HCT116 (cell line): ENCODE results near the gene NLRP1. TPM values are rescaled to one million over a fixed set of nuclear protein-coding genes. Genes with fewer than 3 reads are reported as not detected.

ENCODE experiments used
- ATAC-seq: fragments of 200-7000 bp; cut with Tn5 transposase; 2 replicates; pipeline ENCODE4 v1.9.1; 2020; ENCODE audit warnings: mild to moderate bottlenecking, moderate library complexity
- BruUV-seq: library from RNA; stranded (reverse); fragments of 400-500 nt; replicated peaks from 2 replicates; lab custom pipeline; 2021; lab: Mats Ljungman, UMichigan
- CTCF ChIA-PET: fragments of 300-600 bp; sonication (Branson Sonifier 250); formaldehyde crosslinking; loops from one replicate; lab custom pipeline; 2021; ENCODE audit warnings: antibody characterized with exemption; lab: Charles Lee
- POLR2A ChIA-PET: fragments of 300-600, 350-600 bp; sonication (Branson Sonifier 250); formaldehyde crosslinking; loops from one replicate; lab custom pipeline; 2021; ENCODE audit warnings: antibody characterized with exemption; lab: Charles Lee
- RAD21 ChIA-PET, 2 experiments: fragments of 300-600 bp; sonication (Branson Sonifier 250); formaldehyde crosslinking; loops; one replicate each; lab custom pipeline; 2023; ENCODE audit warnings: low total read pairs in 2 of 2; ENCODE audit not compliant: uncharacterized antibody in 2 of 2, unreplicated experiment in 2 of 2, low non-redundant PET in 1 of 2; lab: Charles Lee
- DNase-seq: peaks from one replicate; pipeline ENCODE4 v3.0.0-alpha.2; 2010; ENCODE audit warnings: low read depth, low spot score
- H2AFZ ChIP-seq: fragments of 200-600 bp; shearing (Covaris generic), sonication (generic); 2 replicates; pipeline ENCODE4 v1.6.1; 2017; ENCODE audit warnings: low read depth, mixed run types, mixed read lengths, antibody characterized with exemption, low read length; ENCODE audit not compliant: poor library complexity, severe bottlenecking
- H3K27ac ChIP-seq: 2 replicates; pipeline ENCODE4 v1.5.1; 2012; ENCODE audit warnings: low read depth, low read length
- H3K27me3 ChIP-seq: fragments of 200-600 bp; sonication (generic); 2 replicates; pipeline ENCODE4 v1.6.1; 2016; ENCODE audit warnings: mixed run types, low read length, mixed read lengths; ENCODE audit not compliant: insufficient read depth
- H3K36me3 ChIP-seq, 2 experiments: fragments of 200-500 bp in 1 of 2; fragments of 200-600 bp in 1 of 2; sonication (Bioruptor generic) in 1 of 2; sonication (generic) in 1 of 2; 2 replicates each; pipeline versions ENCODE4 v1.5.1 to v1.6.1; 2014 to 2016; ENCODE audit warnings: low read length in 2 of 2, inconsistent platforms in 1 of 2, mixed read lengths in 1 of 2, mixed run types in 1 of 2; ENCODE audit not compliant: insufficient read depth in 2 of 2, control insufficient read depth in 1 of 2
- H3K4me1 ChIP-seq, 2 experiments: fragments of 200-600 bp in 1 of 2; sonication (generic) in 1 of 2; 2 replicates each; pipeline versions ENCODE4 v1.5.1 to v1.6.1; 2012 to 2017; ENCODE audit warnings: low read length in 2 of 2, inconsistent platforms in 1 of 2, mild to moderate bottlenecking in 1 of 2, mixed read lengths in 1 of 2, mixed run types in 1 of 2, moderate library complexity in 1 of 2; ENCODE audit not compliant: insufficient read depth in 2 of 2, control insufficient read depth in 1 of 2
- H3K4me2 ChIP-seq: fragments of 200-600 bp; sonication (generic); 2 replicates; pipeline ENCODE4 v1.6.1; 2017; ENCODE audit warnings: mixed run types, low read length, mixed read lengths
- H3K4me3 ChIP-seq, 2 experiments: fragments of 200-600 bp in 1 of 2; sonication (generic) in 1 of 2; replicated peaks in 1 of 2; 2 replicates each; pipeline ENCODE4 v1.5.1; 2011 to 2016; ENCODE audit warnings: low read length in 2 of 2, control low read depth in 1 of 2, low read depth in 1 of 2, mild to moderate bottlenecking in 1 of 2, mixed read lengths in 1 of 2, mixed run types in 1 of 2
- H3K79me2 ChIP-seq: fragments of 200-600 bp; sonication (generic); 2 replicates; pipeline ENCODE4 v1.6.1; 2017; ENCODE audit warnings: mild to moderate bottlenecking, mixed run types, low read length, moderate library complexity, mixed read lengths; ENCODE audit not compliant: insufficient read depth
- H3K9ac ChIP-seq: fragments of 200-600 bp; sonication (generic); 2 replicates; pipeline ENCODE4 v1.6.1; 2016; ENCODE audit warnings: low read length, mixed read lengths
- H3K9me2 ChIP-seq: fragments of 200-600 bp; sonication (generic), shearing (Covaris generic); 2 replicates; pipeline ENCODE4 v1.6.1; 2017; ENCODE audit warnings: mixed run types, mild to moderate bottlenecking, moderate library complexity; ENCODE audit not compliant: insufficient read depth
- H3K9me3 ChIP-seq, 2 experiments: fragments of 200-500 bp in 1 of 2; fragments of 200-600 bp in 1 of 2; sonication (Bioruptor generic) in 1 of 2; sonication (generic) in 1 of 2; 2 replicates each; pipeline ENCODE4 v1.6.1; 2014 to 2017; ENCODE audit warnings: low read length in 2 of 2, mixed read lengths in 2 of 2, inconsistent platforms in 1 of 2, low read depth in 1 of 2, mild to moderate bottlenecking in 1 of 2, mixed run types in 1 of 2, moderate library complexity in 1 of 2; ENCODE audit not compliant: control insufficient read depth in 1 of 2, insufficient read depth in 1 of 2
- H4K20me1 ChIP-seq: fragments of 200-600 bp; sonication (generic), shearing (Covaris generic); 2 replicates; pipeline ENCODE4 v1.6.1; 2017; ENCODE audit warnings: mixed run types, mild to moderate bottlenecking, moderate library complexity; ENCODE audit not compliant: insufficient read depth
- ATF3 ChIP-seq: IDR thresholded peaks from 2 replicates; pipeline ENCODE4 v1.6.1; 2012
- CEBPB ChIP-seq: IDR thresholded peaks from 2 replicates; pipeline ENCODE4 v1.6.1; 2012; ENCODE audit warnings: low read depth
- EGR1 ChIP-seq: IDR thresholded peaks from 2 replicates; pipeline ENCODE4 v1.6.1; 2012; ENCODE audit warnings: low read depth
- EZH2 ChIP-seq: fragments of 200-600 bp; sonication (generic); IDR thresholded peaks from 2 replicates; pipeline ENCODE4 v1.6.1; 2017; ENCODE audit warnings: antibody characterized with exemption, mixed run types
- POLR2A ChIP-seq: IDR thresholded peaks from 2 replicates; pipeline ENCODE4 v1.7.0; 2011; ENCODE audit warnings: borderline replicate concordance; ENCODE audit not compliant: insufficient read depth, insufficient read length; ENCODE audit errors: extremely low read depth
- SIN3A ChIP-seq: IDR thresholded peaks from 2 replicates; pipeline ENCODE4 v1.6.1; 2012; ENCODE audit warnings: low read depth
- TCF7L2 ChIP-seq: IDR thresholded peaks from 2 replicates; pipeline ENCODE4 v1.7.0; 2011; ENCODE audit warnings: borderline replicate concordance, inconsistent platforms; ENCODE audit not compliant: insufficient read depth, insufficient read length; ENCODE audit errors: extremely low read depth
- YY1 ChIP-seq: IDR thresholded peaks from 2 replicates; pipeline ENCODE4 v1.6.1; 2011; ENCODE audit warnings: low read length, low read depth, moderate library complexity, mild to moderate bottlenecking; ENCODE audit not compliant: insufficient replicate concordance; ENCODE audit errors: extremely low read depth
- intact Hi-C: fragments of 100-400 bp; cut with micrococcal nuclease; formaldehyde crosslinking; loops from 2 replicates; pipeline ENCODE4 v1.10.0; 2022
- total RNA-seq: library from RNA; stranded (reverse); gene quantifications from one replicate; pipeline ENCODE4 v1.2.1, GENCODE V29; 2021; ENCODE audit not compliant: unreplicated experiment

Gene NLRP1
- total RNA-seq, 1 experiment from 2014 or later = 7.2 TPM

GRCh38 chr17:5531085-5531418 lies 53.3 kb downstream of the NLRP1 start (continued):
- TF ChIP-seq YY1 (no peak), SIN3A (no peak)

- Histone ChIP-seq H3K4me1 (peaks cover 12 to 22% of the 10 kb centered on the region in 2 experiments), H4K20me1 (no peaks in the 10 kb centered on the region), H3K4me3 (no peak overlapping the region), H3K9me3 (no peaks in the 10 kb centered on the region), H3K79me2 (no peaks in the 10 kb centered on the region), H3K9ac (no peak overlapping the region), H3K9me2 (no peaks in the 10 kb centered on the region), H3K36me3 (no peaks in the 10 kb centered on the region), H3K27me3 (no peaks in the 10 kb centered on the region), H3K4me2 (no peak overlapping the region), H3K27ac (no peak overlapping the region), H2AFZ (no peak overlapping the region)
- ChIA-PET POLR2A (no interaction called here), RAD21 (no interaction called here), CTCF (no interaction called here)
- intact Hi-C loops = no loop called here
- TF ChIP-seq EZH2 = no peak
- TF ChIP-seq EGR1 = no peak
- TF ChIP-seq TCF7L2 = no peak
- no peak for TF ChIP-seq ATF3
- no peak for TF ChIP-seq CEBPB
- TF ChIP-seq POLR2A = no peak
- no TSS peak for BruUV-seq
- no peak for DNase-seq
- no peak for ATAC-seq
Measured at GRCh38 chr17:5530265-5531084, 53.8 kb downstream of the NLRP1 start.
